Thoracic aorta (tissue), 2 donors: ENCODE data around the gene ARID3A. TPM values are rescaled to one million over a fixed set of nuclear protein-coding genes. Genes with fewer than 3 reads are reported as not detected.

Experiments used
- ATAC-seq: fragments of 150-250 bp; one replicate; pipeline ENCODE4 v1.8.0; 2017; ENCODE audit warnings: low read depth; ENCODE audit not compliant: insufficient number of reproducible peaks, low FRiP score
- DNase-seq: peaks from one replicate; pipeline ENCODE4 v3.0.0-alpha.2; 2020; ENCODE audit warnings: low spot score
- H3K27ac ChIP-seq, 2 donors: fragments of 200-600 bp; sonication (generic); 1 replicate in 1 of 2; 2 replicates in 1 of 2; pipeline ENCODE4 v1.5.1; 2016; ENCODE audit warnings: mild to moderate bottlenecking in 2 of 2, moderate library complexity in 2 of 2
- H3K27me3 ChIP-seq: fragments of 200-600 bp; sonication (generic); replicated peaks from 2 replicates; pipeline ENCODE4 v1.6.0; 2016; ENCODE audit warnings: mild to moderate bottlenecking; ENCODE audit not compliant: insufficient read depth
- H3K36me3 ChIP-seq: fragments of 200-600 bp; sonication (generic); one replicate; pipeline ENCODE4 v1.5.1; 2016
- H3K4me1 ChIP-seq, 2 donors: fragments of 200-600 bp; sonication (generic); 1 replicate in 1 of 2; 2 replicates in 1 of 2; pipeline versions ENCODE4 v1.5.1 to v1.6.0; 2016; ENCODE audit warnings: low read depth in 2 of 2, mild to moderate bottlenecking in 1 of 2; ENCODE audit not compliant: control insufficient read depth in 1 of 2
- H3K4me3 ChIP-seq: fragments of 200-600 bp; sonication (generic); 2 replicates; pipeline ENCODE4 v1.5.1; 2016; ENCODE audit warnings: mild to moderate bottlenecking
- H3K9me3 ChIP-seq: fragments of 200-600 bp; sonication (generic); 2 replicates; pipeline ENCODE4 v1.5.1; 2016
- total RNA-seq, 2 donors: library from RNA; depleted of rRNA; stranded (reverse); fragments of >200 nt; gene quantifications; one replicate each; pipeline versions ENCODE4 v1.1.0 to v1.2.3, GENCODE V29; 2016
- TF ChIP-seq, protein P1 (sequence below): fragments of 200-600 bp; sonication (generic); IDR thresholded peaks from one replicate; pipeline ENCODE4 v1.5.1; 2019; ENCODE audit warnings: antibody characterized with exemption

The ARID3A gene
- total RNA-seq, 2 donors from 2014 or later: 3.3 to 11.2 TPM

DNA sequence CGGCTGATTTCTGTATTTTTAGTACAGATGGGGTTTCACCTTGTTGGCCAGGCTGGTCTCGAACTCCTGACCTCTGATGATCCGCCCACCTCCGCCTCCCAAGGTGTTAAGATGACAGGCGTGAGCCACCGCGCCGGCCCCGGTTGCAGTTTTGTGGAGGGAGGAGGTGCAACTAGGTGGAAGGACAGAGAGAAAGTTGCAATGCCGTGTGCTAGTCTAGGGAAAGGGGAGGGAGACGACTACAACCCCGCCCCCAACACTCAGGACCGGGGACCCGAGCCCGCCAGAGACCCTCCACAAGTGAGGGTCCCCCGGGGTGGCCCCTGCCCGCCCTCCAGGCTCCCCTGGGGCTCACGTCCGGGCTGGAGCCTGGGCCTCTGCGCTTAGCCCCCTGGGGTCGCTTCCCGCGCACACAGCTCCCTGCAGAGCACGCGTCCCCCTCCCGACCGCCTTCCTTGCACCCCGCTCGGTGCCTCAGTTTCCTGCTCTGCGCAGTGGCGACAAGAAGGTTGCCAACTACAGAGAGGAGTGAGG is 1.2 kb upstream of the ARID3A start:
- no peaks in the 10 kb centered on the region for H3K36me3 ChIP-seq
- peaks cover 9% of the 10 kb centered on the region for H3K27me3 ChIP-seq
- H3K4me1 ChIP-seq: peaks cover 11 to 45% of the 10 kb centered on the region in 2 donors
- DNase-seq (no peak), ATAC-seq (no peak)
- TF ChIP-seq, protein P1, sequence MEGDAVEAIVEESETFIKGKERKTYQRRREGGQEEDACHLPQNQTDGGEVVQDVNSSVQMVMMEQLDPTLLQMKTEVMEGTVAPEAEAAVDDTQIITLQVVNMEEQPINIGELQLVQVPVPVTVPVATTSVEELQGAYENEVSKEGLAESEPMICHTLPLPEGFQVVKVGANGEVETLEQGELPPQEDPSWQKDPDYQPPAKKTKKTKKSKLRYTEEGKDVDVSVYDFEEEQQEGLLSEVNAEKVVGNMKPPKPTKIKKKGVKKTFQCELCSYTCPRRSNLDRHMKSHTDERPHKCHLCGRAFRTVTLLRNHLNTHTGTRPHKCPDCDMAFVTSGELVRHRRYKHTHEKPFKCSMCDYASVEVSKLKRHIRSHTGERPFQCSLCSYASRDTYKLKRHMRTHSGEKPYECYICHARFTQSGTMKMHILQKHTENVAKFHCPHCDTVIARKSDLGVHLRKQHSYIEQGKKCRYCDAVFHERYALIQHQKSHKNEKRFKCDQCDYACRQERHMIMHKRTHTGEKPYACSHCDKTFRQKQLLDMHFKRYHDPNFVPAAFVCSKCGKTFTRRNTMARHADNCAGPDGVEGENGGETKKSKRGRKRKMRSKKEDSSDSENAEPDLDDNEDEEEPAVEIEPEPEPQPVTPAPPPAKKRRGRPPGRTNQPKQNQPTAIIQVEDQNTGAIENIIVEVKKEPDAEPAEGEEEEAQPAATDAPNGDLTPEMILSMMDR: no peak
- no peak overlapping the region for H3K27ac ChIP-seq
- peak overlapping the region; percentile 79 for H3K4me3 ChIP-seq
- no peaks in the 10 kb centered on the region for H3K9me3 ChIP-seq

- TF ChIP-seq, protein P1: no peak
- DNase-seq (no peak), ATAC-seq (peak; percentile 26)
- Histone ChIP-seq H3K4me1 (peaks cover 11 to 41% of the 10 kb centered on the region in 2 donors), H3K27ac (peak overlapping the region in 1 of 2 donors; percentile 31), H3K9me3 (no peaks in the 10 kb centered on the region), H3K27me3 (peaks cover 5% of the 10 kb centered on the region), H3K36me3 (no peaks in the 10 kb centered on the region), H3K4me3 (peak overlapping the region; percentile 79)
Observed at GRCh38 chr19:925087-925525, 729 bp upstream of the ARID3A start.

- H3K36me3 ChIP-seq: no peaks in the 10 kb centered on the region
- TF ChIP-seq, protein P1: no peak
- no peaks in the 10 kb centered on the region for H3K27me3 ChIP-seq
- DNase-seq: no peak
- ATAC-seq: no peak
- H3K4me1 ChIP-seq: peaks cover 11 to 29% of the 10 kb centered on the region in 2 donors
- H3K4me3 ChIP-seq: peak overlapping the region; percentile 79
- no peaks in the 10 kb centered on the region for H3K9me3 ChIP-seq
- H3K27ac ChIP-seq: peak overlapping the region; percentile 38 to 46
Observed at GRCh38 chr19:926323-926588, 421 bp downstream of the ARID3A start.

- peaks cover 11 to 29% of the 10 kb centered on the region in 2 donors for H3K4me1 ChIP-seq
- peak overlapping the region in 1 of 2 donors; percentile 46 for H3K27ac ChIP-seq
- H3K36me3 ChIP-seq: no peaks in the 10 kb centered on the region
- no peak for DNase-seq
- H3K4me3 ChIP-seq: peak overlapping the region; percentile 79
- no peaks in the 10 kb centered on the region for H3K9me3 ChIP-seq
- TF ChIP-seq, protein P1: no peak
- H3K27me3 ChIP-seq: no peaks in the 10 kb centered on the region
- no peak for ATAC-seq
Observed at GRCh38 chr19:926589-927350, 935 bp downstream of the ARID3A start.

DNA sequence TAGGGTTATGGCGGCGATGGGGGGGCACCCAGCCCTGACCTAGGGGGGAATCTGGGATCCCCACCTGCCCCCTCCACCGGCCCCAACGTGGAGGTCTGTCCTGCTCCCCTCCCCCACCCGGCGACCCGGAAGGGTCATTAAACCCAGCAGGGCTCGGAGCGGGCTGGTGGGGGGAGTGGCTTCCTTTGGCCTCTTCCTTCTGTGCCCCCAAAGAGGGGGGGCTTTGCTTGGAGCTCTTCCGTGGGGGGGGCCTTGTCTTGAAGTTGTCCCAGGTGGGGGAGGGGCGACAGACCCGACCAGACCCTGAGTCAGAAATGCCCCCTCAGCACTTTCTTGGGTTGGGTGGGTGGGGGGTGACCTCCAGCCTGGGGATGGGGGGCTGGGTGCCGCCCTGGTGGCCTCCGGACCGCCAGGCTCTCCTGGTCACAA is 1.5 kb downstream of the ARID3A start:
- H3K4me1 ChIP-seq: peaks cover 12 to 29% of the 10 kb centered on the region in 2 donors
- no peaks in the 10 kb centered on the region for H3K36me3 ChIP-seq
- H3K27ac ChIP-seq: peak overlapping the region in 1 of 2 donors; percentile 41
- no peaks in the 10 kb centered on the region for H3K9me3 ChIP-seq
- DNase-seq: no peak
- ATAC-seq: no peak
- no peaks in the 10 kb centered on the region for H3K27me3 ChIP-seq
- TF ChIP-seq, protein P1: no peak
- H3K4me3 ChIP-seq: peak overlapping the region; percentile 79
